ENCODE measurements around the gene TPPP2. TPM values are rescaled to one million over a fixed set of nuclear protein-coding genes. Genes with fewer than 3 reads are reported as not detected.

Gene TPPP2
- total and polyA plus RNA-seq, 9 of the 15 experiments (the other 6 are each of a cell fraction or from before 2014, with no cell fraction given): 0.18 TPM; not detected in 8

- FAIRE-seq (no peak), ATAC-seq (no peak), DNase-seq (ENCODE audit: extremely low read depth in 1 of 4, low spot score in 3 of 4) (peak in 1 of 4 experiments; percentile 17)
- 48% methylated on average over 11 of the region's 11 CpGs for WGBS (ENCODE audit: insufficient coverage, low coverage, missing lambda C conversion rate)
- intact Hi-C loops (cut with micrococcal nuclease) (loop anchor here (5.0 kb wide), 1 partner anchor 185 kb away; no protein-coding TSS in a partner anchor), in situ Hi-C loops (cut with MboI) (no loop called here)
- POLR2A ChIA-PET: interaction anchor here (1.1 kb wide), 1 partner anchor 25 kb away, joined by 3 read pairs; no protein-coding TSS in a partner anchor
- Histone ChIP-seq H3K79me2 (ENCODE audit: control insufficient read depth, insufficient read depth, low read length) (no peaks in the 10 kb centered on the region), H3K9me3 (replicated peaks; ENCODE audit: control insufficient read depth, insufficient read depth, low read depth, low read length) (no peaks in the 10 kb centered on the region), H3K27me3 (ENCODE audit: control insufficient read depth in 2 of 2, insufficient read depth in 2 of 2, low read length in 2 of 2) (no peaks in the 10 kb centered on the region), H3K9ac (ENCODE audit: insufficient read depth in 1 of 2, low read depth in 2 of 2, low read length in 2 of 2) (no peak within 1 kb of the TSS), H4K20me1 (replicated peaks; ENCODE audit: control insufficient read depth, insufficient read depth, low read length) (no peaks in the 10 kb centered on the region), H3K9me1 (ENCODE audit: control insufficient read depth, insufficient read depth, low read length) (no peaks in the 10 kb centered on the region), H2AFZ (ENCODE audit: low read depth, low read length) (no peak within 1 kb of the TSS), H3K4me3 (no peak within 1 kb of the TSS), H3K27ac (ENCODE audit: extremely low read depth, low read depth, low read length) (no peak within 1 kb of the TSS), H3K4me2 (ENCODE audit: insufficient read depth, low read length) (no peak within 1 kb of the TSS), H3K36me3 (ENCODE audit: control insufficient read depth, insufficient read depth, low read length) (no peaks in the 10 kb centered on the region), H3K4me1 (replicated peaks in 1 of 2; ENCODE audit: control insufficient read depth in 2 of 2, insufficient read depth in 2 of 2, low read length in 2 of 2) (peaks cover 5 to 25% of the 10 kb centered on the region in 2 experiments; a peak in 4 of 5 replicates)
- CTCF ChIA-PET (ENCODE audit: low intra/inter-chr PET ratio): interaction anchor here (0.7 kb wide), 1 partner anchor 15 kb away, joined by 3 read pairs; the partner anchor contains the start of gene RNASE8
- BruUV-seq (replicated peaks): no TSS peak
- no peak for TF ChIP-seq YY1 (IDR thresholded peaks at IDR 0.05; ENCODE audit: borderline replicate concordance in 1 of 3, control insufficient read depth in 1 of 3, extremely low read depth in 1 of 3, insufficient read depth in 3 of 3, insufficient read length in 1 of 3, insufficient replicate concordance in 2 of 3, low read depth in 1 of 3, low read length in 2 of 3)
- TF ChIP-seq ATF1 (CRISPR knock-in tag; IDR thresholded peaks at IDR 0.05): no peak
- TF ChIP-seq ATF1 (tag; IDR thresholded peaks at IDR 0.05): no peak
- TF ChIP-seq ZKSCAN1 (IDR thresholded peaks at IDR 0.05; ENCODE audit: low read depth, low read length): no peak
- no peak for TF ChIP-seq KLF16 (IDR thresholded peaks at IDR 0.05)
- TF ChIP-seq USF2 (CRISPR knock-in tag; IDR thresholded peaks at IDR 0.05): no peak
- no peak for TF ChIP-seq ETS1 (conservative IDR thresholded peaks at IDR 0.05; ENCODE audit: control insufficient read depth, low read depth, low read length)
- no peak for TF ChIP-seq ZNF239 (CRISPR knock-in tag; IDR thresholded peaks at IDR 0.05)
- TF ChIP-seq PHF8 (IDR thresholded peaks at IDR 0.05; ENCODE audit: borderline replicate concordance, low read length): no peak
- 0 out of 2 replicates have a peak, but pooled peaks have one; percentile 22 for TF ChIP-seq NFIC (IDR thresholded peaks at IDR 0.05)
Observed at GRCh38 chr14:21041676-21042433, 11.8 kb downstream of the TPPP2 start, which contains the start of gene RNASE7. Gene RNASE7, plus strand, starts transcription at chr14:21042362. Its CDS starts 631 bp downstream, at chr14:21042993.

Measured in K562 (cell line).